ENCODE measurements around the gene MFF. TPM values are rescaled to one million over a fixed set of nuclear protein-coding genes. Genes with fewer than 3 reads are reported as not detected.
A peak's percentile ranks its signal among the peaks of the same experiment; 100 is the strongest.
"Not testable (repeated sequence)": the region's sequence is repeated elsewhere in the genome, so short reads cannot be mapped to it uniquely, and the experiment has no call there.

The MFF gene
- total RNA-seq, 2 experiments from 2014 or later: 63.5 to 64.7 TPM

DNA sequence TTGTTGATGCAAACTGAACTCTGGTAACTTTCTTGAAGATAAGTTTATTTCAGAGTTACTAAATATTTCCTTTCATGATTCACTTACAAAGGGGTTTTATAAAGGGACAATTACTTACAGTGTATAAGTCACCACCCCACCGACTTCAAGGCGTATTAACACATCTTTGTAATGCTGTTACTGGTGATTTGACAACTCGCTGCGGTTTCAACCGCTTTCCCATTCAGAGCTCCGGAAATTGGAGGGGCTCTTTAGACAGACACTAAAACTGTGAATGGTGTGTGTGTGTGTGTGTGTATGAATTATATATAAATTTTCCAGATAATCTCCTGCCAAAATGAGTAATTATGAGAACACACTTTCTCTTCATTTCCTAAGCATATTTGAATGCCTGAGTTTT lies 49.1 kb downstream of the MFF start:
- no peak overlapping the region for H3K27ac Mint-ChIP-seq
- POLR2A ChIA-PET: no interaction called here
- no peaks in the 10 kb centered on the region for H3K36me3 Mint-ChIP-seq

DNA sequence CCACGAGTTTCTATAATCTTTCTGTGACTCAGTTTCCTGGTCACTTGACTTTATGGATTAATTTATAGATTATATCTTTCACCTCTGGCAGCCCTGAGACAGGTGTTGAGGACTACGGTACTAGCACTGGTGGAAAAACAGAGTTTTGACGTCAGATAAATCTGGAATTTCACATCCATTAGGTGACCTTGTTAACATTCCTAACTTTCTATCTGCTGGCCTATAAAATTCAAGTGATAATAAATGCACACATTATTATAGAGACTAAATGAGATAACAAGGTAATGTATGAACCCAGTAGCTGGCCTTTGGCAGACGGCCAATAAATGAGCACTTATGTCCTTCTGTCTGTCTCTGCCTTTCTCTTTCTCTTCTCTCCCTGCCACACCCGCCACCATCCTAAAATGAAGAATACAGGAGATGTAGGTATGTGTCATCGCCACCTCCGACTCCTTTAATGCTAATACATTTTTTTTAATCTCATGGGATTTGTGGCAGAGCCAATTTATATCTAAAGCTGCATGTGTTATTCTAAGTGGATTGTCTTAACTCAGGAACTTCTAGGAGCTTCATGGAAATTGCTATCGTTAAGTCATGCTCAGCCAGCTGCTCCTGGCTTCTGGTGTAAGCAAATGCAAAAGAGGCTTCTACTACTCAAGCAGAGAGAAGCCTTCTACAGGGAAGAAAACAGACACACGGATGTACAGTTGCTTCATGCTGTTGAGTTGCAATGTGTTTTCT lies 51.8 kb downstream of the MFF start:
- peaks cover under 1% of the 10 kb centered on the region for H3K9me3 Mint-ChIP-seq
- no peak overlapping the region for H3K27ac Mint-ChIP-seq
- H3K36me3 Mint-ChIP-seq: no peaks in the 10 kb centered on the region
- ATAC-seq (ENCODE audit: low read depth): no peak
- H3K27me3 Mint-ChIP-seq: peaks cover 3% of the 10 kb centered on the region
- peaks cover 3% of the 10 kb centered on the region for H3K4me1 Mint-ChIP-seq
- POLR2A ChIA-PET: no interaction called here
- no peak overlapping the region for H3K4me3 Mint-ChIP-seq
- DNase-seq: no peak

More for the DNA sequence above, 49.1 kb downstream of the MFF start:
- ATAC-seq (ENCODE audit: low read depth) (peak; percentile 75), DNase-seq (no peak)
- H3K27me3 Mint-ChIP-seq: peaks cover 6% of the 10 kb centered on the region
- H3K9me3 Mint-ChIP-seq: no peaks in the 10 kb centered on the region
- peaks cover 3% of the 10 kb centered on the region for H3K4me1 Mint-ChIP-seq
- H3K4me3 Mint-ChIP-seq: no peak overlapping the region

DNA sequence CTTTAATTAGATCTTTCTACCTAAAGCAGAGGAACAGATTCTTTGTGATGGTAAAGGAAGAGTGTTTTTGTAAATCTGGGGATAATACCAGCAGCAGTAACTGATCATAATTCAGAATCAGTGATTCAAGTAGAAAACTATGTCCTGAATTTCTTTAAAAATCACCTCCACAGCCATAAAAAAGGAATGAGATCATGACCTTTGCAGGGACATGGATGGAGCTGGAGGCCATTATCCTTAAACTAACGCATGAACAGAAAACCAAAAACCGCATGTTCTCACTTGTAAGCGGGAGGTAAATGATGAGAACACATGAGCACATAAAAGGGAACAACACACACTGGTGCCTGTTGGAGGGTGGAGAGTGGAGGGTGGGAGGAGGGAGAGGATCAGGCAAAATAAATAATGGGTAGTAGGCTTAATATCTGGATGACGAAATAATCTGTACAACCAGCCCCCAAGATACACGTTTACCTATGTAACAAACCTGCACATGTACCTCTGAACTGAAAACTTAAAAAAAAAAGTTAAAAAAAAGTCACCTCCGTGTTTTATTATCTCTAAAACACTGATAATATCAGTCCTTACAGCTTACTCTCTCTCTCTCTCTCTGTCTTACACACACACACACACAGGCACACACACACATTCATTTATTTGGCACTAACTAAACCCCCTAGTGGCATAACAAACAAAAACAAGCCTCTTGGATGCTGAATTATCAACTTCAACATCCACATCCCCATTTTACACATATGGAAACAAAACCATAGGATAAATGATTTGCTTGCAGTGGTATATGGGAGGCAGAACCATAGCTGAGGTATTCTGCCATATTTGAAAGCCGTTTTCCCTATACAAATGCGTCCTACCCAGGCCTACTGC lies 52.7 kb downstream of the MFF start:
- Mint-ChIP-seq H3K9me3 (peaks cover 6% of the 10 kb centered on the region), H3K4me1 (peaks cover 3% of the 10 kb centered on the region), H3K4me3 (no peak overlapping the region), H3K27ac (no peak overlapping the region), H3K36me3 (no peaks in the 10 kb centered on the region), H3K27me3 (peaks cover 3% of the 10 kb centered on the region)
- no peak for DNase-seq
- no peak for ATAC-seq (ENCODE audit: low read depth)
- POLR2A ChIA-PET: no interaction called here

DNA sequence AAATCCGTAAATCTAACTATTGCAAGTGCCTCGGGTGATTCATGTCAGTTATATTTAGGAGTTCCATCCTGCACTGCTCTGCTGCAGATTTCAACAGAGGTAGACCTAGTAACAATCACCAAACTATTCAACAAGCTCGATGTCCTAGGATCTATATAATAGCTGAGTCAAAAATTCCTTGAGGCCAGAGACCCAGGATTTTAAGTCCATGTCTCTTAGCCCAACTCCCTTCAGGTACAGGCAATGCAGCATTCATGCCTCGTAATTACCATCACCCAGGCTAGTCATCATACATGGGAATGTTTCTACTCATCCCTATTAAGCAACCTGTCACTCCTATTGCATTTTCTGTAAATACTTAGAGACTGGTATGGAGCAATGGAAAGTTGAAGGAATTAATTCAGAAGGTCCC lies 53.3 kb downstream of the MFF start:
- Mint-ChIP-seq H3K4me1 (no peaks in the 10 kb centered on the region), H3K36me3 (no peaks in the 10 kb centered on the region), H3K4me3 (no peak overlapping the region), H3K9me3 (peaks cover 6% of the 10 kb centered on the region), H3K27ac (no peak overlapping the region), H3K27me3 (peaks cover 3% of the 10 kb centered on the region)
- DNase-seq (no peak), ATAC-seq (ENCODE audit: low read depth) (no peak)
- POLR2A ChIA-PET: no interaction called here

DNA sequence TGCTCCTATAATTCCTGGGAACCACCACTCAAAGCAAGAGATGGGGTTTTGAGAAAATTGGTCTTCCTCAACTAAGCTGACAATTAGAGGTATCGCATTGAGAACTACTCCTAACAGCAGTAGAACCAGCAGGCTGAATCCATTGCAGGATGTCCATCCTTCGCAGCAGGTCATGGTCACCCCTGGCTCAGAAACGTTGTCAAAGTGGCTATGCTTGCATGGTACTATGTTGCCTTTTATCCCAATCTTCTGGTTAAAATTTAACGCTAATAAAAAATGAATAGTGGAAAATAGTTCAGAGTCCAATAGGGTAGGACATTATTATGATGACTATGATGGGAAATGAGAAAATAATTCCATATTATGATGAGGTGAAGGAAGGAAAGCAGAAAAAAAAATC lies 54.0 kb downstream of the MFF start, which contains the start of gene TM4SF20:
Gene TM4SF20 (minus strand): TSS at position 212 of the 400 bp plus-strand sequence. CDS start 38 bp downstream, at position 174.
- Mint-ChIP-seq H3K4me1 (no peaks in the 10 kb centered on the region), H3K27ac (no peak within 1 kb of the TSS), H3K9me3 (peaks cover 6% of the 10 kb centered on the region), H3K36me3 (no peaks in the 10 kb centered on the region), H3K4me3 (no peak within 1 kb of the TSS), H3K27me3 (peaks cover 3% of the 10 kb centered on the region)
- DNase-seq (no peak), ATAC-seq (ENCODE audit: low read depth) (no peak)
- POLR2A ChIA-PET: no interaction called here

DNA sequence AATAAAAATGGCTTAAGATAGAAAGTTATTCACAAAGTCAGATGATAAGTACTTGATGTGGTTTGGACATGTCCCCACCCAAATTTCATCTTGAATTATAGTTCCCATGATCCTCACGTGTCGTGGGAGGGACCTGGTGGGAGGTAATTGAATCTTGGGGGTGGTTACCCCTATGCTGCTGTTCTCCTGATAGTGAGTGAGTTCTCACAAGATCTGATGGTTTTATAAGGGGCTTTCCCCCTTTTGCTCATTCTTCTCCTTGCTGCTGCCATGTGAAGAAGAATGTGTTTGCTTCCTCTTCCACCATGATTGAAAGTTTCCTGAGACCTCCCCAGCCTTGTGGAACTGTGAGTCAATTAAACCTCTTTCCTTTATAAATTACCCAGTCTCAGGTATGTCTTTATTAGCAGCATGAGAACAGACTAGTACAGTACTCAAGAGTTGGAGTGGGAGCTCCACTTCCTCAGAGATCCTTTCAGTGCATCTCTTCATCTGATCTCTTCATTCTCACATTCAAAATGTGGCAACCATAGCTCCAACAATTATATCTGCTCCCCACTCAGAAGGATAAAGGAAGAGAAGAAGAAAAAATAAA lies 57.3 kb downstream of the MFF start:
- H3K9me3 Mint-ChIP-seq; H3K27me3 Mint-ChIP-seq; POLR2A ChIA-PET; H3K27ac Mint-ChIP-seq; H3K4me1 Mint-ChIP-seq; ATAC-seq (ENCODE audit: low read depth); H3K4me3 Mint-ChIP-seq; DNase-seq; H3K36me3 Mint-ChIP-seq: not testable (repeated sequence)

DNA sequence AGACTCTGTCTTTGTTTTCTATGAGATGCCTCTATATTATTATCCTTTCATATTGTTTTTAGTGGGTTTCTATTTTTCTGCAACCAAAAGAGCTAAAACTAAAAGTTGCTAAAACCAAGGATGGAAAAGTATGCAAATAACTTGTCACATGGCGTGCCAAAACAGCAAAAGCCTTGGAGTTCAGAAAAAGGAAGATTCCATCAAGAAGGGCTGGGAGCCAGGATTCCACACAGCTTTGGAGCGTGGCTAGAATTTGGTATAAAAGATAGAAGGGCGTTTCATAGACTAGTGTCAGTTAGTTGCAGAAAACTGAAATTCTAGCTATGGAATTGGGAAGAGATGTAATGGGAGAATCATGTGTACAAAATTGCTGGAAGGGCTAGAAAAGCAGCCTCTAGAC lies 58.6 kb downstream of the MFF start:
- DNase-seq: no peak
- peaks cover 2% of the 10 kb centered on the region for H3K4me1 Mint-ChIP-seq
- POLR2A ChIA-PET: no interaction called here
- H3K9me3 Mint-ChIP-seq: peaks cover 6% of the 10 kb centered on the region
- H3K27ac Mint-ChIP-seq: no peak overlapping the region
- H3K27me3 Mint-ChIP-seq: peaks cover 3% of the 10 kb centered on the region
- H3K4me3 Mint-ChIP-seq: no peak overlapping the region
- no peaks in the 10 kb centered on the region for H3K36me3 Mint-ChIP-seq
- ATAC-seq (ENCODE audit: low read depth): no peak

DNA sequence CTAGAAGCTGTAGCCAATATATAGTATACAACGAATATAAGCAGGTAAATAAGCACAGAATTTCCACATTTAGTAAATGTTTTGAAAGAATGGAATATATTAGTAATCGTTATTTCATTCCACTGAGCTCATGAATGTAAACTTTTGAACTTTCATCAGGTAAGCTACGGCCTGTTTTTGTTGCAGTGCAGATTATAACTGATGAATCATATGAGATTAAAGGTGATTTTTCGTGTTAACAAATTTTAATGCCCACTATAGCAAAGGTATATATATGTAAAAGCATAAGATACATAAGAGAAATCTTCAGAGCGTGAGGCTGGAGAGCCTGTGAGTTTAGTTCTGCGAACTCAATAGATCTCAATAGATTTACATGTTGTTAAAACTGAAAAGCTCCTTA lies 61.6 kb downstream of the MFF start:
- Mint-ChIP-seq H3K36me3 (no peaks in the 10 kb centered on the region), H3K27me3 (peaks cover 2% of the 10 kb centered on the region)
- POLR2A ChIA-PET: no interaction called here

DNA sequence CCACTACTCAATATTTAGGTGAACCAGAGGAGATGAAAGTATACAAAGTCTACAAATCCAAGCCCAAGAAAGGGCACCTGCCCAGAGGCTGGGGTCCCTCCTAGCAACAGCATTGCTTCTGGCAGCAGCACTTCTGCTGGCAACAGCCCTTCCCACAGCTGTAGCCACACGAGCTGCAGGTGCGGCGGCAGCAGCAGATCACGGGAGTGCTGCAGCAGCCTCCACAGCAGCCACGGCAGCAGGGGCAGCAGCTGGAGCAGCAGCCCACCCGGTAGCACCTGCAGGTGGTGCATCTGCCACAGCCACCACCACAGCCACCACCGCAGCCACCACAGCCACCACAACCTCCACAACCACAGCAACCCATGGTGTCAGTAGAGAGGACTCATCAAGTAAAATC lies 62.5 kb downstream of the MFF start, which contains the start of gene SCYGR1:
Gene SCYGR1 (minus strand): TSS at position 367 of the 400 bp plus-strand sequence. CDS start 0 bp downstream, at position 367.
- H3K36me3 Mint-ChIP-seq; H3K9me3 Mint-ChIP-seq; H3K4me1 Mint-ChIP-seq; H3K27ac Mint-ChIP-seq; ATAC-seq (ENCODE audit: low read depth); H3K4me3 Mint-ChIP-seq; DNase-seq; POLR2A ChIA-PET; H3K27me3 Mint-ChIP-seq: not testable (repeated sequence)

More for the DNA sequence above, 61.6 kb downstream of the MFF start:
- Mint-ChIP-seq H3K4me1 (peaks cover 2% of the 10 kb centered on the region), H3K4me3 (no peak overlapping the region), H3K9me3 (peaks cover 6% of the 10 kb centered on the region), H3K27ac (no peak overlapping the region)
- no peak for ATAC-seq (ENCODE audit: low read depth)
- DNase-seq: no peak

DNA sequence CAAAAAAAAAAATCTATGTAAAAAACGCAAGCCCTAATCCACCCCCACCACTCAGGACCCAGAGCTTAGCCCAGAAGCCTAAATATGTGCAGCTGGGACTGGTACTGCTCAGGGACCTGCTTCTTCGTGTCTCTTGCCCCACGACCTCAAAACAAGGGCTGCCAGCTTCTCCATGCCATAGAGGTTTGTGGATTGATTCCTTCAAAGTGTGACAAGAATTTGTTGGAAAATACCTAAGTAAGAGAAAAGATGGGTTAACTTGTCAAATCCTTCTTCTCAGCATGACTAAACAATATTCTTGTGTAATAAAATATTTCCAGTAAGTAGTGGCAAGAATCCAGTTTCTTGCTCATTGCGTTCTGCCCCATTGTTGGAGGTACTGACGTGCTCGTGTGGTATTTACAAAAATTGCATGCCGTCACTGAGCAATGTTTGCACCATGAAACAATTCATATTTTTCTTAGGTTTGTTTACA lies 63.5 kb downstream of the MFF start:
- H3K27me3 Mint-ChIP-seq: peaks cover 2% of the 10 kb centered on the region
- H3K9me3 Mint-ChIP-seq: no peaks in the 10 kb centered on the region
- no peaks in the 10 kb centered on the region for H3K36me3 Mint-ChIP-seq
- DNase-seq (no peak), ATAC-seq (ENCODE audit: low read depth) (no peak)
- POLR2A ChIA-PET: no interaction called here
- peaks cover 2% of the 10 kb centered on the region for H3K4me1 Mint-ChIP-seq
- H3K4me3 Mint-ChIP-seq: no peak overlapping the region
- no peak overlapping the region for H3K27ac Mint-ChIP-seq

DNA sequence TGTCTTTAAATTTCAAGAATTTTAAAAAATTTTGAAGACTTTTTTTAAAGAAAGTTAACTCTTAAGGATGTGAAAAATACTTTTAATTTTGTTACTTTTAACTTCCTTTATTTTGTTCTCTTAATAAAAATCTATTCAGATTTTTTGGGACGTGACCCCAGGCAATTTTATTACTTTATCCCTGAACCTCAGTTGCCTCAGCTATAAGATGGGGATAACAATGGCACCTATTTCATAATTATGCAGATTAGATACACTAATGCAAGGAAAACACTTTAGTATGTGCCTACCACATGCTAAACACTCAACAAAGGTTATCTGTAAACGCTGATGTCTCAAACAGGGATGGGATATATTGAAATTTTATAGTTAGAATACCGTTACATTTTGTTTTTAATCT lies 64.2 kb downstream of the MFF start:
- POLR2A ChIA-PET: no interaction called here
- peaks cover 2% of the 10 kb centered on the region for H3K27me3 Mint-ChIP-seq
- H3K9me3 Mint-ChIP-seq: no peaks in the 10 kb centered on the region
- ATAC-seq (ENCODE audit: low read depth) (no peak), DNase-seq (no peak)
- no peak overlapping the region for H3K4me3 Mint-ChIP-seq
- peaks cover 2% of the 10 kb centered on the region for H3K4me1 Mint-ChIP-seq
- no peaks in the 10 kb centered on the region for H3K36me3 Mint-ChIP-seq
- no peak overlapping the region for H3K27ac Mint-ChIP-seq

DNA sequence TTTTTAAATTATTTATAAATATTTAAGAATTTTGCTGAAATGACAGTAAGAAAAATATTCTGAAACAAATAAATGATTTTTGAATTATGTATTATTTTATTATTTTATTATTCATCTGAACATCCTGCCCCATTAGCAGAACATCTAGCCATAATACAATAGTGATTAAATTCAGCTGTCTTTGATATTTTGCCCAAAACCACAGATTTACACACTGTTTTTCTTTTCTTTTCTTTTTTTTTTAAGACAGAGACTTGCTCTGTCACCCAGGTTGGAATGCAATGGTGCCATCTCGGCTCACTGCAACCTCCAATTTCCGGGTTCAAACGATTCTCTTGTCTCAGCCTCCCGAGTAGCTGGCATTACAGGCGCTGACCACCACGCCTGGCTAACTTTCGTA lies 64.6 kb downstream of the MFF start:
- no peaks in the 10 kb centered on the region for H3K36me3 Mint-ChIP-seq
- peaks cover 2% of the 10 kb centered on the region for H3K27me3 Mint-ChIP-seq
- H3K4me1 Mint-ChIP-seq: peaks cover 2% of the 10 kb centered on the region
- H3K4me3 Mint-ChIP-seq: no peak overlapping the region
- H3K27ac Mint-ChIP-seq: no peak overlapping the region
- POLR2A ChIA-PET: no interaction called here
- DNase-seq: no peak
- H3K9me3 Mint-ChIP-seq: no peaks in the 10 kb centered on the region
- no peak for ATAC-seq (ENCODE audit: low read depth)

DNA sequence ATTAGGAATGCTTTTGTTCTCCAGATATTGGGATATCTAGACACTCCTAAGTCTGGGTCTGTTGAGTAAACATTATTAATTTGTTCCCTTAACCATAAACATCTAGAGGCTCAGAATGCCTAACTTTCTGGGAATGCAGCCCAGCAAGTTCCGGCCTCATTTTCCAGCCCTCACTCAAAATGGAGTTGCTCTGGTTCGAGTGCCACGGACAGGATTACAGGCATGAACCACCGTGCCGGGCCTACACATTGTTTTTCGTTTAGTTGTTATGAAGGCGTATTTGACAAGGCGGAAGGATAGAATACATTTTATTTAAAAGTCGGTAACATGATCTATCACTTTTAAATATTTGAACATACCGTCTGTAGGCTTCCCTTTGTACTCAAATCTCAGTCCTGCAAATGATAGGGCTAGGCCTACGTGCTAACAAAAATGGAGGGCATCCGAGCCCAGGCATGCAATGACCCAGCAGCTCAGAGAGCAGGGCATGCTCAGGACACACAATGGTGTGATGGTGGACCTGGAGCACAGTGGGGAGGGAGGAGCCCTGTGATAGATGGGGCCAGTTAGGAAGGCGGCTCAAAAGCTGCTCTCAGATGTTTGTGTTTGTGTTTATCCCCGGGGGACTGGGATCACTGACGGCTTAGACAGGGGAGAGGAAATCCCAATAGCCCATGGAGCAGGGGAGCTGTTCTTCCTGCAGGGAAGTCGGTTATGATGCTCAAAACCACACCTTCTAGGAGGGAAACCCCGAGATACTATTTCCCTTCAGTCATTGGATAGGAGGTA lies 65.6 kb downstream of the MFF start:
- Mint-ChIP-seq H3K27me3 (peaks cover 2% of the 10 kb centered on the region), H3K9me3 (no peaks in the 10 kb centered on the region), H3K27ac (no peak overlapping the region), H3K36me3 (no peaks in the 10 kb centered on the region), H3K4me1 (peaks cover 2% of the 10 kb centered on the region), H3K4me3 (no peak overlapping the region)
- DNase-seq (no peak), ATAC-seq (ENCODE audit: low read depth) (no peak)
- POLR2A ChIA-PET: no interaction called here

All from activated naive CD8-positive, alpha-beta T cell treated with anti-CD3 and anti-CD28 coated beads, Interleukin-2, amount 10 ng/mL, durations not matched to agents 7 days and 5 days (primary cell).